BLaER1 (cell line): ENCODE results near the gene DNAJA3.
A peak's percentile ranks its signal among the peaks of the same experiment; 100 is the strongest.

Experiments used
- H3K27ac ChIP-seq: shearing (Covaris generic); formaldehyde crosslinking; 2 replicates; pipeline ENCODE4 v1.8.1; 2022
- H3K27me3 ChIP-seq: shearing (Covaris generic); formaldehyde crosslinking; 2 replicates; pipeline ENCODE4 v1.8.1; 2022
- H3K36me3 ChIP-seq: shearing (Covaris generic); formaldehyde crosslinking; 2 replicates; pipeline ENCODE4 v1.8.1; 2022
- H3K4me1 ChIP-seq: shearing (Covaris generic); formaldehyde crosslinking; 2 replicates; pipeline ENCODE4 v1.8.1; 2022
- H3K4me2 ChIP-seq: shearing (Covaris generic); formaldehyde crosslinking; 2 replicates; pipeline ENCODE4 v1.8.1; 2022
- H3K4me3 ChIP-seq: shearing (Covaris generic); formaldehyde crosslinking; 2 replicates; pipeline ENCODE4 v1.8.1; 2022
- H3K9ac ChIP-seq: shearing (Covaris generic); formaldehyde crosslinking; 2 replicates; pipeline ENCODE4 v1.8.1; 2022
- H3K9me3 ChIP-seq: shearing (Covaris generic); formaldehyde crosslinking; 2 replicates; pipeline ENCODE4 v1.8.1; 2022
- H4K20me1 ChIP-seq: shearing (Covaris generic); formaldehyde crosslinking; 2 replicates; pipeline ENCODE4 v1.8.1; 2022
- Cebpa-rat ChIP-seq: shearing (Covaris generic); IDR thresholded peaks from 2 replicates; pipeline ENCODE4 v1.8.1; 2022

The DNAJA3 gene

GRCh38 chr16:4381072-4381934 lies 44.4 kb upstream of the DNAJA3 start:
- Histone ChIP-seq H3K9ac (no peak overlapping the region), H3K36me3 (peaks cover 71% of the 10 kb centered on the region), H4K20me1 (peaks cover 98% of the 10 kb centered on the region), H3K4me2 (no peak overlapping the region), H3K4me1 (peaks cover 78% of the 10 kb centered on the region), H3K9me3 (no peaks in the 10 kb centered on the region), H3K27ac (no peak overlapping the region), H3K4me3 (no peak overlapping the region), H3K27me3 (no peaks in the 10 kb centered on the region)
- TF ChIP-seq Cebpa-rat = 0 out of 2 replicates have a peak, but pooled peaks have one; percentile 27

- peak overlapping the region; percentile 73 for H3K27ac ChIP-seq
- TF ChIP-seq Cebpa-rat = no peak
- H3K36me3 ChIP-seq = peaks cover 79% of the 10 kb centered on the region
- no peaks in the 10 kb centered on the region for H3K27me3 ChIP-seq
- peaks cover 76% of the 10 kb centered on the region for H3K4me1 ChIP-seq
- no peaks in the 10 kb centered on the region for H3K9me3 ChIP-seq
- peak overlapping the region; percentile 77; the same call in 1 of the 2 replicates for H3K4me2 ChIP-seq
- no peak overlapping the region for H3K4me3 ChIP-seq
- H3K9ac ChIP-seq = no peak overlapping the region; the same call in 1 of the 2 replicates
- peaks cover 99% of the 10 kb centered on the region for H4K20me1 ChIP-seq
Measured at GRCh38 chr16:4381935-4382794, 43.5 kb upstream of the DNAJA3 start.

- Histone ChIP-seq H3K9me3 (no peaks in the 10 kb centered on the region), H3K4me3 (no peak overlapping the region), H3K4me2 (peak overlapping the region; percentile 77), H3K27ac (peak overlapping the region; percentile 73), H3K9ac (peak overlapping the region; percentile 54; the same call in 1 of the 2 replicates), H4K20me1 (peaks cover 93% of the 10 kb centered on the region), H3K27me3 (no peaks in the 10 kb centered on the region), H3K4me1 (peaks cover 69% of the 10 kb centered on the region), H3K36me3 (peaks cover 84% of the 10 kb centered on the region)
- TF ChIP-seq Cebpa-rat = no peak
Measured at GRCh38 chr16:4382795-4383357, 42.8 kb upstream of the DNAJA3 start.

- Histone ChIP-seq H3K4me1 (peaks cover 60% of the 10 kb centered on the region), H3K9me3 (no peaks in the 10 kb centered on the region)
Measured at GRCh38 chr16:4383591-4384444, 41.9 kb upstream of the DNAJA3 start.

GRCh38 chr16:4384509-4384942 lies 41.1 kb upstream of the DNAJA3 start:
- H3K4me2 ChIP-seq = peak overlapping the region; percentile 77
- no peaks in the 10 kb centered on the region for H3K9me3 ChIP-seq
- no peak for TF ChIP-seq Cebpa-rat
- no peaks in the 10 kb centered on the region for H3K27me3 ChIP-seq
- H3K4me1 ChIP-seq = peaks cover 60% of the 10 kb centered on the region
- H3K36me3 ChIP-seq = peaks cover 84% of the 10 kb centered on the region
- peak overlapping the region; percentile 73 for H3K27ac ChIP-seq
- peaks cover 89% of the 10 kb centered on the region for H4K20me1 ChIP-seq
- peak overlapping the region; percentile 54; the same call in 1 of the 2 replicates for H3K9ac ChIP-seq
- H3K4me3 ChIP-seq = no peak overlapping the region

More at GRCh38 chr16:4383591-4384444, 41.9 kb upstream of the DNAJA3 start:
- Histone ChIP-seq H3K9ac (peak overlapping the region; percentile 54), H3K36me3 (peaks cover 84% of the 10 kb centered on the region), H3K4me2 (peak overlapping the region; percentile 77), H4K20me1 (peaks cover 89% of the 10 kb centered on the region), H3K27me3 (no peaks in the 10 kb centered on the region), H3K27ac (peak overlapping the region; percentile 73), H3K4me3 (no peak overlapping the region)
- no peak for TF ChIP-seq Cebpa-rat

GRCh38 chr16:4385066-4385788 lies 40.4 kb upstream of the DNAJA3 start:
- peak overlapping the region; percentile 77 for H3K4me2 ChIP-seq
- H4K20me1 ChIP-seq = peaks cover 89% of the 10 kb centered on the region
- H3K36me3 ChIP-seq = peaks cover 88% of the 10 kb centered on the region
- no peak overlapping the region for H3K4me3 ChIP-seq
- no peaks in the 10 kb centered on the region for H3K27me3 ChIP-seq
- peaks cover 61% of the 10 kb centered on the region for H3K4me1 ChIP-seq
- H3K27ac ChIP-seq = peak overlapping the region; percentile 23; the same call in 1 of the 2 replicates
- no peak for TF ChIP-seq Cebpa-rat
- peak overlapping the region; percentile 54 for H3K9ac ChIP-seq
- H3K9me3 ChIP-seq = no peaks in the 10 kb centered on the region

- no peak for TF ChIP-seq Cebpa-rat
- H3K36me3 ChIP-seq = peaks cover 88% of the 10 kb centered on the region
- H3K27me3 ChIP-seq = no peaks in the 10 kb centered on the region
- H3K9me3 ChIP-seq = no peaks in the 10 kb centered on the region
- H3K4me3 ChIP-seq = no peak overlapping the region
- peaks cover 89% of the 10 kb centered on the region for H4K20me1 ChIP-seq
- peaks cover 66% of the 10 kb centered on the region for H3K4me1 ChIP-seq
- H3K4me2 ChIP-seq = peak overlapping the region; percentile 77
- no peak overlapping the region for H3K9ac ChIP-seq
- peak overlapping the region; percentile 23; the same call in 1 of the 2 replicates for H3K27ac ChIP-seq
Measured at GRCh38 chr16:4385789-4386450, 39.7 kb upstream of the DNAJA3 start.

GRCh38 chr16:4386451-4386805 lies 39.2 kb upstream of the DNAJA3 start:
- Histone ChIP-seq H3K9me3 (no peaks in the 10 kb centered on the region), H3K27ac (no peak overlapping the region), H3K9ac (no peak overlapping the region), H3K27me3 (no peaks in the 10 kb centered on the region), H4K20me1 (peaks cover 89% of the 10 kb centered on the region), H3K4me3 (no peak overlapping the region), H3K36me3 (peaks cover 86% of the 10 kb centered on the region), H3K4me1 (peaks cover 71% of the 10 kb centered on the region), H3K4me2 (no peak overlapping the region; the same call in 1 of the 2 replicates)
- no peak for TF ChIP-seq Cebpa-rat
